Mammary epithelial cell (primary cell): ENCODE results near the gene MME.

Experiments used
- EZH2 ChIP-seq: IDR thresholded peaks from 2 replicates; pipeline ENCODE4 v1.6.1; 2012; ENCODE audit warnings: low read length, inconsistent platforms, borderline replicate concordance
- TF ChIP-seq, protein P1 (sequence below), 2 donors: IDR thresholded peaks in 1 of 2; conservative IDR thresholded peaks in 1 of 2; 2 replicates each; pipeline ENCODE4 v1.5.1; 2011 to 2012; ENCODE audit warnings: inconsistent platforms in 2 of 2, low read length in 2 of 2, mild to moderate bottlenecking in 2 of 2, control low read depth in 1 of 2, low read depth in 1 of 2; ENCODE audit not compliant: insufficient read depth in 1 of 2; ENCODE audit errors: extremely low read depth in 1 of 2

DNA sequence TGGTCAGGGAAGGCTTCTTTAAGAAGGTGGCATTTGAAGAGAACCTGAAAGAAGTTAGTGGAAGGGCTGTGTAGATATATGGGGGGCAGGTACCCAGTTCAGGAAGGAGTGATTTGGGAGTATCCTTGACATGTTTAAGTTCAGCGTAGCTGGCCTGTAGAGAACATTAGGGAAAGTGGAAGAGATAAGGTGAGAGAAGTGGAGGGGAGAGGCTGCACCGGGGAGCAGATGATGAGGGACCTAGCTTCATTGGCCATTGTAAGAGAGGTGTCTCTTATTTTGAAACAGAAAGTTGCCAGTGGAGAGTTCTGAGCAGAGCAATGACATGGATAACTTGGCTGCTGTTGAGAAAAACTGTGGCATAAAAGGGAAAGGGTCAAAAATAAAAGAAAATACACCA is 44.6 kb upstream of the MME start:
- TF ChIP-seq, protein P1, sequence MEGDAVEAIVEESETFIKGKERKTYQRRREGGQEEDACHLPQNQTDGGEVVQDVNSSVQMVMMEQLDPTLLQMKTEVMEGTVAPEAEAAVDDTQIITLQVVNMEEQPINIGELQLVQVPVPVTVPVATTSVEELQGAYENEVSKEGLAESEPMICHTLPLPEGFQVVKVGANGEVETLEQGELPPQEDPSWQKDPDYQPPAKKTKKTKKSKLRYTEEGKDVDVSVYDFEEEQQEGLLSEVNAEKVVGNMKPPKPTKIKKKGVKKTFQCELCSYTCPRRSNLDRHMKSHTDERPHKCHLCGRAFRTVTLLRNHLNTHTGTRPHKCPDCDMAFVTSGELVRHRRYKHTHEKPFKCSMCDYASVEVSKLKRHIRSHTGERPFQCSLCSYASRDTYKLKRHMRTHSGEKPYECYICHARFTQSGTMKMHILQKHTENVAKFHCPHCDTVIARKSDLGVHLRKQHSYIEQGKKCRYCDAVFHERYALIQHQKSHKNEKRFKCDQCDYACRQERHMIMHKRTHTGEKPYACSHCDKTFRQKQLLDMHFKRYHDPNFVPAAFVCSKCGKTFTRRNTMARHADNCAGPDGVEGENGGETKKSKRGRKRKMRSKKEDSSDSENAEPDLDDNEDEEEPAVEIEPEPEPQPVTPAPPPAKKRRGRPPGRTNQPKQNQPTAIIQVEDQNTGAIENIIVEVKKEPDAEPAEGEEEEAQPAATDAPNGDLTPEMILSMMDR (conservative IDR thresholded peaks at IDR 0.05 in 1 of 2, IDR thresholded peaks at IDR 0.05 in 1 of 2; ENCODE audit: extremely low read depth in 1 of 2, insufficient read depth in 1 of 2, low read depth in 1 of 2, low read length in 2 of 2) = no peak
- TF ChIP-seq EZH2 = no peak
